HG03025 (cell line): ENCODE measurements around the gene TOR1B.
"Not testable (repeated sequence)": the region's sequence is repeated elsewhere in the genome, so short reads cannot be mapped to it uniquely, and the experiment has no call there.

Experiments
- ATAC-seq: cut with Tn5 transposase; IDR thresholded peaks from one replicate; pipeline ENCODE4 v1.9.1; 2021; ENCODE audit warnings: mild to moderate bottlenecking, moderate library complexity; ENCODE audit not compliant: unreplicated experiment, low FRiP score

Gene TOR1B

DNA sequence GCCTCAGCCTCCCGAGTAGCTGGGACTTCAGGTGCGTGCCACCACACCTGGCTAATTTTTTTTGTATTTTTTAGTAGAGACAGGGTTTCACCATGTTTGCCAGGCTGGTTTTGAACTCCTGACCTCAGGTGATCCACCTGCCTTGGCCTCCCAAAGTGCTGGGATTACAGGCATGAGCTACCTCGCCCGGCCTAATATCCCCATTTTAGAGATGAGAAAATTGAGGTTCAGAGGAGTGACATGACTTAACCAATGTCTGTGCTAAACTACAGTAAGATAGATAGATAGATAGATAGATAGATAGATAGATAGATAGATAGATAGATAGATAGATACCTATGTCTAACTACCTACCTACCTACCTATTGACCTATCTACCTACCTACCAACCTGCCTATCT, 26.9 kb upstream of the TOR1B start:
- ATAC-seq = not testable (repeated sequence)

DNA sequence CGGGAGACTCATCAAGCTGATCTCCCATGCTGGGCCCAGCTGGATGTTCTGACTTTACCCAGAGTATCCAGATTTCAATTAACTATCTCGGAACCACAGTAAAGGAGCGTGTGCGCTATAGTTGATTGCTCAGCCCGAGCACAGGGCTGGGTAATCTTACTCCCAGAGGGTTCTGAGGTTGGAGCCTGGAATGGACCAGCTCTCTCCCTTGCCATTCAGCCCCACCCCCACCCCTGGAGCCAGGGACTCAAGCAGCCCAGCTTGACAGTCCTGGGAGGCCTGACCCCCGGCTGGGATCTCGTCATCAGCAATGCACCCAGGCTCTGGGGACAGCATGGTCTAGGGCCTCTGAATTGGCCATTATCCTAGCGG, 26.4 kb upstream of the TOR1B start:
- no peak for ATAC-seq

DNA sequence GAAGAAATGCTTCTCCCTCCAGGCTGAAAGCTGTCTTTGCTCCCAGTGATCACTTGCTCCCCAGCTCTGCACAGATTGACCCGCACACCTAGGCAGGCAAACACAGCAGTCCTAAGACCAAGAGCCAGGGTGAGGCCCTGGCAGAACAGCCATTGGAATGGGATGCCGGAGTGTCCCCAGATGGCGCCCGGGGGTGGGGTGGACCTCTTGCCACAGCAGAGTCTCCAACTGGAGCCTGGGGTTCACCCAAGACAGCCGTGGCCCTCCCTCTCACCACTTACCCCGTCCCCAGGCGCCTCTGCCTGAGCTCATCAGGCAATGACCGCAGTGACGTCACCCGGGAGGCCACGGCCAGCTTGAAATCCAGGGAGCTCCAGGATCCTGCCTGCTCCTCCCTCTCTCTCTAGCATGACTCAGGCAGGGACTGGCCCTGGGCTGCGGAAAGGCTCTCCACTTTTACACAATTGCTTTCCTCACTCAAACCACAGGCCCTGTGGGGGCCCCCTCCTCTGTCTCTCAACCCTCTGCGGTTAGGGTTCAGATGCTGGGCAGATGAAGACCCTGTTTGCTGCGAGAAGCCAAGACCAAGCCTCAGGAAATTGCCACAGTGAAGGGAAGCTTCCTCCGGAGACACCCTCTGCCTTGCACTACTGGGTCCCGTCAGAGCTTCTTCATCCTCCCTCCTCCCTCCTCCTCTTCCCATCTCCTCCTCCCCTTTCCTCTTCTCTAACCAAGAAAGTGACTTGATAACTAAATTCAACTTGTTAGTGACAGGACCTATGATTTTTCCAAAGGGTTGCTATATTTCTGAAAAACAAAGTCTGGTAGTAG, 25.8 kb upstream of the TOR1B start:
- ATAC-seq = no peak

DNA sequence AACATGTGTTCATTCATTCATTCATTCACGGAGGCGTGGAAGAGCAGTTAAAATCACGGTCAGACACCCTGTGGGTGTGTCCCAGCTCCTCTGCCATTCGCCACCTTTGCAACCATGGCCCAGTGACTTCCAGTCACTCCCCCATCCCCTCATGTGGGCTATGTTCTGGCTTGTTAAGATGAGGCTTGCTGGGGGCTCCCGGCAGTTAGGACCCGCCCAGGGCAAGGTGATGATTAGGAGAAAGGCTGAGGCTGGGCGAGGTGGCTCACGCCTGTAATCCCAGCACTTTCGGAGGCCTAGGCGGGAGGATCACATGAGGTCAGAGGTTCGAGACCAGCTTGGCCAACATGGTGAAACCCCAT, 25.2 kb upstream of the TOR1B start:
- ATAC-seq = no peak

DNA sequence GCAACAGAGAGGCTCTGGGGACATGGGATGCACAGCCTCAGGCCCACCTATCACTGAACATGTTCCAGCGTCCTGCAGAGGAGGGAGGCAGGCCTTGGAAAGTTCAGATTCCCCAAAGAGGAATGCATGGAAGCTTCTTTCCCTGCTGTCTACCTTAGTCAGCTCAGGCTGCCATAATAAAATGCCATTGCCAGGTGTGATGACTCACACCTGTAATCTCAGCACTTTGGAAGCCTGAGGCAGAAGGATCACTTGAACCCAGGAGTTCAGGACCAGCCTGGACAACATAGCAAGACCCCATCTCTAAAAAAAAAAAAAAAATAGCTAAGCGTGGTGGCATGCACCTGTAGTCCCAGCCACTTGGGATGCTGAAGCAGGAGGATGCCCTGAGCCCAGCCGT, 24.5 kb upstream of the TOR1B start:
- no peak for ATAC-seq

DNA sequence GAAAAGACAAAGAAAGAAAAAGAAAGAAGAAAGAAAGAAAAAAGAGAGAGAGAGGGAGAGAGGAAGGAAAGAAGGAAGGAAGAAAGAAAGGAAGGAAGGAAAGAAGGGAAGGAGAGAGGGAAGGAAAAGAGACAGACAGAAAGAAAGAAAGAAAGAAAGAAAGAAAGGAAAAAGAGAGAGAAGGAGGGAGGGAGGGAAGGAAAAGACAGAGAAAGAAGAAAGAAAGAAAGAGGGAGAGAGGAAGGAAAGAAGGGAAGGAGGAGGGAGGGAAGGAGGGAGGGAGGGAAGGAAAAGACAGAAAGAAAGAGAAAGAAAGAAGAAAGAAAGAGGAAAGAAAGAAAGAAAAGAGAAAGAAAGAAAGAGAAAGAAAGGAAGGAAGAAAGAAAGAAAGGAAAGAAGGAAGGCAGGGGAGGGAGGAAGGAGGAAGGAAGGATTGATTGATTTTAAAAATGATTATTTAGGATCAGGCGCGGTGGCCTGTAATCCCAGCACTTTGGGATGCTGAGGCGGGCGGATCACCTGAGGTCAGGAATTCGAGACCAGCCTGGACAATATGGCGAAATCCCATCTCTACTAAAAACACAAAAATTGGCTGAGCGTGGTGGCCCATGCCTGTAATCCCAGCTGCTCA, 23.3 kb upstream of the TOR1B start:
- no peak for ATAC-seq

DNA sequence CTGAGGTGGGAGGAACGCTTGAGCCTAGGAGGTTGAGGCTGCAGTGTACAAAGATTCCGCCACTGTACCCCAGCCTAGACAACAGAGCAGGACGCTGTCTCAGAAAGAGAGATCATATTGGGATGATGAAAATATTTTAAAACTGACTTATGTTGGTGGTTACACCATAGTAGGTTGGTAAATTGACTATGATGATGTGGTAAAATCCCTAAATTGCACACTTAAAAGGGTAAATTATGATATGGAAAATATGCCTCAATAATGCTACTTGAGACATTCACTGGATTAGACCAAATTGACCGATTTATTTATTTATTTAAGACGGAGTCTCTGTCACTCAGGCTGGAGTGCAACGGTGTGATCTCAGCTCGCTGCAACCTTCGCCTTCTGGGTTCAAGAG, 21.9 kb upstream of the TOR1B start:
- ATAC-seq = no peak

DNA sequence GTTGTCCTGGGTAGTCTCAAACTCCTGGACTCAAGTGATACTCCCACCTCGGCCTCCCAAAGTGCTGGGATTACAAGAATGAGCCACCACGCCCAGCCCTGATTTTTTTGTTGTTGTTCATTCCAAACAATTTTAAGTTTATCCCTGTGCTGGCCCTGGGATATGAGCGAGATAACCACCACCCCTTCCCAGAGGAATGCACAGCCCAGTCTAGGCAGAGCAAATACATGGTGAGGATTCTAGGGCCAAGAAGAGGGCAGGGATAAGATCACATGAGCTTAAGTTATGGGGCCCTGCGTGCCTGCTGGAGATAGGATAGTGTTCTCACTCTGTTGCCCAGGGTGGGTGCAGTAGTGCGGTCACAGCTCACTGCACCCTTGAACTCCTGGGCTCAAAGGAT, 21.0 kb upstream of the TOR1B start:
- no peak for ATAC-seq

DNA sequence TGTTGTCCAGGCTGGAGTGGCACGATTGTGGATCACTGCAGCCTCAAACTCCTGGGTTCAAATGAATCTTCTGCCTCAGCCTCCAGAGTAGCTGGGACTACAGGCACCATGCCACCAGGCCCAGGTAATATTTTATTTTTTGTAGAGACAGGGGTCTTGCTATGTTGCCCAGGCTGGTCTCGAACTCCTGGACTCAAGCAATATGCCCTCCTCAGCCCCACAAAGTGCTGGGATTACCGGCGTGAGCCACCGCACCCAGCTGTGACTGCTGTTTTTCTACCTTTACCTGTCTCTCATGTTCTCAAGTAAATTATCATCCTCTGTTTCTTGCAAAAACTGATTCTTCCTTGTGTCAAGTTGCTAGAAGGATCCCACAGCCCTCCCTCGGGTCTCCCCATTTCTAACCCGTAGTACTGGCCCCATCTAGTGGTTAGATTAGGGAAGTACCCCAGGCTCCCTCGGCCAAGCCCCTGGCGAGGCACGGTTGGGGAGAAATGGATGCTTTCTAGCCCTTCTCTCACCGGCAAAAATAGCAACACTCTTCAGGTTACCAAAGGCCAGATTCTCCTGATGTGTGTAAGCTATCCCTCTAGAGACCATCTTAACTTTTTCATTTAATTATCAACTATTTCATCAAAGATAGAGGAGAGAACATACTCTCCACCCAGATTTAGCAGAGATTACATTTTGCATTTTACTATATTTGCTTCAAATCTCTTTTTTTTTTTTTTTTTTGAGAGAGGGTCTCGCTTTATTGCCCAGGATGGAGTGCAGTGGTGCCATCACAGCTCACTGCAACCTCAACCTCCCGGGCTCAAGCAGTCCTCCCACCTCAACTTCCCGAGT, 19.2 kb upstream of the TOR1B start:
- no peak for ATAC-seq

DNA sequence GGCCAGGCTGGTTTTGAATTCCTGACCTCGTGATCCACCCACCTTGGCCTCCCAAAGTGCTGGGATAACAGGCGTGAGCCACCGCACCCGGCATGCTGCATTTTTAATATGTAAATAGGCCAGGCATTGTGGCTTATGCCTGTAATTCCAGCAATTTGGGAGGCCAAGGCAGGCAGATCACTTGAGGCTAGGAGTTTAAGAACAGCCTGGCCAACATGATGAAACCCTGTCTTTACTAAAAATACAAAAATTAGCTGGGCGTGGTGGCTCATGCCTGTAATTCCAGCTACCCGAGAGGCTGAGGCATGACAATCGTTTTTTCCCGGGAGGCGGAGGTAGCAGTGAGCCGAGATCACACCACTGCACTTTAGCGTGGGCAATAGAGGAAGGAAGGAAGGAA, 18.0 kb upstream of the TOR1B start:
- ATAC-seq = not testable (repeated sequence)

DNA sequence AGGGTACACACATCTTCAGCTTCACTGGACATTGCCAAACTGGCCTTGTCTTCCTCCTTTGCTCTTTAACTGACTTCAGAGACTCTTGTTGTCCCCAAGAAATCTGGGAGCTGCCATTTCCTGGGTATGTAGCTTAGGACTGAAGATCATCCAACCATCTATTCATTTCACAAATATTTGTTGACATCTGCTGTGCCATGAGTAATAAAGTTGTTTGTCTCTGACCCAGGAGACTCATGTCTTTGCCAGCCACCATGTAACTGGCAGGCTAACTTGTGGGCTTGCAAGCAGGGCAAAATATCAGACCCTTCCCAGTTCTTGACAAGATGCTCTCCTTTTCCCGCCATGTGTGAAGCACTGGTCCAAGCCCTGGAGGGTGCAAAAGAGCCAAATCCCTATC, 17.1 kb upstream of the TOR1B start:
- no peak for ATAC-seq

DNA sequence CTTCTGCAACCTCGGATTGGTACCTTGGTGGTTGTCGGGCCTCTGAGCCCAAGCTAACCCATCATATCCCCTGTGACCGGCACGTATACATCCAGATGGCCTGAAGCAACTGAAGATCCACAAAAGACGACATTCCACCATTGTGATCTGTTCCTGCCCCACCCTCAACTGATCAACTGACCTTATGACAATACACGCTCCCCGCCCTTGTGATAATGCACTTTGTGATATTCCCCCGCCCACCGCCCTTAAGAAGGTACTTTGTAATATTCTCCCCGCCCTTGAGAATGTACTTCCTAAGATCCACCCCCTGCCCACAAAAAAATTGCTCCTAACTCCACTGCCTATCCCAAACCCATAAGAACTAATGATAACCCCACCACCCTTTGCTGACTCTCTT, 16.5 kb upstream of the TOR1B start:
- no peak for ATAC-seq

DNA sequence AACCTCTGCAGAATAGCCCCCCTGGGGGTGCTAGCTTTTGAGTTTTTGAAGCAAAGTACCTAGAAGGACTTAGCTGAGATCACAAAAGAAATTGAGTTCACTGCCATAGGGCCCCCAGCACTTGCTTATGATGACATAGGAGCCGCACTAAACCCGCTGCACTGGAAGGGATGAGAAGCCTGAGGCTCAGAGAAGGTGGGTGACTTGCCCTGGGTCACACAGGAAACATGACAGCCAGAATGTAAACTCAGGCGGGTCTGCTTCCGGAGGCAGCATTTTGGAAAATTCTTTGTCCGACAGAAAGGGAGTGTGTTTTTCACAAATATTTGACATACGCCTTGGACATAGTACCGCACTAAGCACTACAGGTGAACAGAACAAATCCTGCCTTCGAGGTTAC, 8.4 kb upstream of the TOR1B start:
- no peak for ATAC-seq

DNA sequence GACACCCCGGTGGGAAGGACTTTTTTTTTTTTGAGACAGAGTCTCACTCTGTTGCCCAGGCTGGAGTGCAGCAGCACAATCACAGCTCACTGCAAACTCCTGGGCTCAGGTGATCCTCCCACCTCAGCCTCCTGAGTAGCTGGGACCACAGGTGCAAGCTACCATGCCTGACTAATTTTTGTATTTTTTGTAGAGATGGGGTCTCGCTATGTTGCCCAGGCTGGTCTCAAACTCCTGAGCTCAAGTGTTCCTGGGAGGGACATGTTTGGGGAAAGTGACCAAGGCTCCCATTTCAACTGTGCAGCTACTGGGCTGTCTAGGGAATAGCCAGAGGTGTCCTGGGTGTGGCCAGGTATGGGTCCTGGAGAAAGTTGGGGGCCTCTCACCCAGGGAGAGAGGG, 7.0 kb upstream of the TOR1B start:
- not testable (repeated sequence) for ATAC-seq

DNA sequence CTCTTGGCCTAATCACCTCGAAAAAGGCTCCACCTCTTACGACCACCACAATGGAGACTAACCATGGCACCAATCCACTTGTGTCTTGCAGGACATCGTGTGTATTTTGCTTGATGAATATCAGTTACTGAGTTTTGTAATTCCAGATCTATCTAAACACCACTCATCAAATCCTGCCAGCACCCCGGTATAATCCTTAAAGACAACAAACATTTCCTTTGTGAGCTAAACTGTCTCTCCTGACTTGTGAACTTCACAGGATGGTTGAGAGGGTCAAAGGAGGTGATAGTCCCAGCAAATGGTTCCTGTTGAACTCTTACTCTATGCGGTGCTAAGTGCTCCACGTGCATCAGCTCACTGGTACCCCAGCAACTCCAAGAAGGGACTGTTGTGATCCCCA, 4.0 kb upstream of the TOR1B start:
- ATAC-seq = no peak

DNA sequence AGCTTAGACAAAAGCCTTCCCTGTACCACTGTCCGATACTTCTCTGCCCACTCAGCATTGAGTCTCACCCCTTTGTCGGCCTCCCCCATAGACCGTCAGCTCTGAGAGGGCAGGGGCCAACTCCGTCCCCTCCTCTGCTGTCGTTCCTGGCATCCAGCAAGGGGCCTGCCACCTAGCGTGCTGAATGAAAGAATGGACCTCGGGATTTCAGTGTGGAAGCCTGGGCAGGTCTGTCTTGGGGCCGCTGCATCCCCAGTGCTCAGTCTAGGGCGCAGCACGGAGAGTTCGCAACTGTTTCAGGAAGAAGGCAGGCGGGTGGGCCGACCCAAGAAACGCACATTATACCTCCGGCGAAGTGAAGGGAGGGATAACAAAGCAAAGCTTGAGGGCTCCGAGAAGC, 1.5 kb upstream of the TOR1B start:
- no peak for ATAC-seq

DNA sequence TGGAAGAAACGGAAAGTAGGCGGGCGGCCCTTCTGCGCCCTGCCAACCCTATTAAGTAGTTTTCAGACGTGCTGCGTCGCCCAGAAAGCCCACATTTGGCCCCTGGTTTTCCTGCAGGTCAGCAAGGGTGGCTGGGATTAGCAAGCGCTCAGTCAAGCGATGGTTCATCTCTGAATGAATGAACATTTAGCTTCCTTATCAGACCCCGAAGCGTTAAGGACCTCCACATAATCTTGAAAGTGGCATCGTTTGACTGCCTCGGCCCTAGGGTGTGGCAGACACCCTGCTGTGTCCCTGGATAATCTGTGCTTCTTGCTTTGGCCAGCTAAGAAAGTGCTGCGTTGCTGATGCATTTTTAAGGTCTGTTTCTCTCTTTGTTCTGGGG, 684 bp downstream of the TOR1B start:
- ATAC-seq = peak; percentile 6

DNA sequence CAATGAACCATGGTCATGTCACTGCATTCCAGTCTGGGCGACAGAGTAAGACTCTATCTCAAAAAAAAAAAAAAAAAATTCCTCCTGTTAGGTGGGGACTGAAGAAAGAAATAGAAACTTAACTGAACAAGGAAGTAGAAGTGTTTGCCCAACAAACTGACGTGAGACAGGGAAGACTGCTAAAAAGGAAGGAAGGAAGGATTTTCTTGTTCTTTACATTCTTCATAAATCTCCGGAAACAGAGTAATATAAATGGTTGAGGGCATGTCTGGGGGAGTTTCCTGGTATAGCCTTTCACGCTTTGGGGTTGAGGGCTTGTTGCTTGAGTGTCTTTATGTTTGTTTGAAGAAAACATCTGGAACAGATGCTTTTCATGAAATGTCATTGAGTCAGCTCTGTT, 3.1 kb downstream of the TOR1B start:
- ATAC-seq = no peak

DNA sequence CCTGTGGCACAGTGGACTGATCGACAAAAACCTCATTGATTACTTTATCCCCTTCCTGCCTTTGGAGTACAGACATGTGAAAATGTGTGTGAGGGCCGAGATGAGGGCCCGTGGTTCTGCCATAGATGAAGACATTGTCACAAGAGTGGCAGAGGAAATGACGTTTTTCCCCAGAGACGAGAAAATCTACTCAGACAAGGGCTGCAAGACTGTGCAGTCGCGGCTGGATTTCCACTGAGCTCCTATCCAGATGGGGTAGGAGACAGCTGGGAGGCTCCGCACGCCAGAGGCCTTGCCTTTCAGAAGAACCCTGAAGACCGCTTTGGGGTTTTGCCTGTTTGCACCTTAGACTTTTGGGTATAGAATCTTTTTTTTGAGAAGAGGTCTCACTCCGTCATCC, 6.4 kb downstream of the TOR1B start:
- ATAC-seq = no peak

DNA sequence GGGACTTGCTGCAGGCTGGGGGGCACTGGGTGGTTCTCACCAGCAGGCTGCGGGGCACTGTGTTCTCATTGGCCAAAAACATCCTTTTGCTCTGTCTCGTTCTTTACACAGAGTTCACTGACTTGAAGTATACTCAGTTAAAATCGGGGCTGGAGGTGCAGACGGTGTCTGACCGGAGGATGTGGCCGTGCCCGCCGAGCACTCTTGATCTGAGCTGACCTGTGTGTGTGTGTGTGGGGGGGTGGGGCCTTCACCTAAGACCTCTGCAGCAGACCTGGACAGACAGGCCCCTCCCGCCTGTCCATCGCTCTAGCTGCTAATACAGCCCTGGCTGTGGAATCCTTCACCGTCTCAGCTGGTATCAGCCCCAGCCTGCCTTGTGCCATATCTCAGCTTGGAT, 7.1 kb downstream of the TOR1B start:
- no peak for ATAC-seq

DNA sequence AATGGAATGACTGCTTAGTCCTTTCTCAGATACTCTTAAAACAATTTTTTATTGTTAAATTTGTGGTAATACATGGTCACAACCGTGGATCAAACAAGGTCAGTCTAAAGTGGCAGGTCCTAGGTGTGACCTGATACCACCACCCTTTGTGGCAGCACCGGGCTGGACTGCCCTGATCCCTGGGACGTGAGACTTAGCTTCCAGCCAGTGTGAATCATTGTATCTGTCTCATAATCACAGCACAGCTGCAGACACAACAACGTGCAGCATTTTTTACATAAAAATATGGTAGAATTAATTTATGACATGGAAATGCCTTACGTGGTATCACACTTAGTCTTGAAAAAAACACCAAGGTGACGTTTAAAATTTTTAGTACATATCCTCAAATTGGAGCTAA, 7.8 kb downstream of the TOR1B start:
- ATAC-seq = no peak

DNA sequence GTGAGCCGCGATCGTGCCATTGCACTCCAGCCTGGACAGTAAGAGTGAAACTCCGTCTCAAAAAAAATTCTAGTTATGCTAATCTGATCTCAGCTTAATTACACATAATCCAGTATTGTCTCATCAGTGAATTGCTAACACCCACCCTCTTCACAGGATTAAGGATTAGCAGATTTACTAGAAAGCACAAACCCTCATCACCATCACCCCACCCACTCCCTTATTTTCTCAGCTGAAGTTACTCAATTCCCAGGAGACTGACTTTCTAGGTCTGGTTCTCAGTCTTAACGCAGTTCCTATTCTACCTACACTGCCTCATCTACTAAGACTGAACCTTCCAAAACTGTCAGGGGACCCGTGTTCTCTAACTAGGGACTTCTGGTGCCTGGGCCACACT, 9.0 kb downstream of the TOR1B start:
- no peak for ATAC-seq
